ENCODE measurements around the gene FLYWCH2. TPM values are rescaled to one million over a fixed set of nuclear protein-coding genes. Genes with fewer than 3 reads are reported as not detected.
A peak's percentile ranks its signal among the peaks of the same experiment; 100 is the strongest.

The FLYWCH2 gene
- total RNA-seq, 2 donors from 2014 or later = 26.4 to 29.1 TPM

DNA sequence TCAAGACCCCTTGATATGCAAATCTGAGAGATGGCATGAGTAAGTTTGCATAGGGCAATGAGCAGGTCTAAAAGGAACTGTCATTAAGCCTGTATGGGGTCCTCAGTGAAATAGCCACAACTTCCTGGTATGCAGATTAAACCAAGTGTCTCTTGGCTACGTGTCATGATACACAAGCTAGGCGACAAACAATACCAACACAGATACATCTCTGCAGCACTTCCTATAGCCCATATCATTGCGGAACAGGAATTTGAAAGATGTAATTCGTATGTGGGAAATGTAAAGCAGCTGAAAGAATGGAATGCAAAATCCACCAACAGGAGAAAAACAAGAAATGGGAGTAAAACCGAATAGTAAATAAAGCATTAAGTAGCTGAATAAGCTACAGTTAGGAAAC lies 37.9 kb upstream of the FLYWCH2 start:
- DNase-seq (no peak), ATAC-seq (replicated peaks in 1 of 2) (no peak)
- H3K27me3 Mint-ChIP-seq (ENCODE audit: low read depth) = peaks cover 10% of the 10 kb centered on the region
- no peak overlapping the region for H3K4me3 Mint-ChIP-seq
- H3K9me3 Mint-ChIP-seq = peaks cover 0 to 2% of the 10 kb centered on the region in 2 donors
- H3K36me3 Mint-ChIP-seq (ENCODE audit: insufficient read depth in 2 of 2) = peaks cover 2% of the 10 kb centered on the region in 2 donors
- no peak overlapping the region for H3K27ac Mint-ChIP-seq
- H3K4me1 Mint-ChIP-seq (ENCODE audit: low read depth) = peaks cover 34% of the 10 kb centered on the region

DNA sequence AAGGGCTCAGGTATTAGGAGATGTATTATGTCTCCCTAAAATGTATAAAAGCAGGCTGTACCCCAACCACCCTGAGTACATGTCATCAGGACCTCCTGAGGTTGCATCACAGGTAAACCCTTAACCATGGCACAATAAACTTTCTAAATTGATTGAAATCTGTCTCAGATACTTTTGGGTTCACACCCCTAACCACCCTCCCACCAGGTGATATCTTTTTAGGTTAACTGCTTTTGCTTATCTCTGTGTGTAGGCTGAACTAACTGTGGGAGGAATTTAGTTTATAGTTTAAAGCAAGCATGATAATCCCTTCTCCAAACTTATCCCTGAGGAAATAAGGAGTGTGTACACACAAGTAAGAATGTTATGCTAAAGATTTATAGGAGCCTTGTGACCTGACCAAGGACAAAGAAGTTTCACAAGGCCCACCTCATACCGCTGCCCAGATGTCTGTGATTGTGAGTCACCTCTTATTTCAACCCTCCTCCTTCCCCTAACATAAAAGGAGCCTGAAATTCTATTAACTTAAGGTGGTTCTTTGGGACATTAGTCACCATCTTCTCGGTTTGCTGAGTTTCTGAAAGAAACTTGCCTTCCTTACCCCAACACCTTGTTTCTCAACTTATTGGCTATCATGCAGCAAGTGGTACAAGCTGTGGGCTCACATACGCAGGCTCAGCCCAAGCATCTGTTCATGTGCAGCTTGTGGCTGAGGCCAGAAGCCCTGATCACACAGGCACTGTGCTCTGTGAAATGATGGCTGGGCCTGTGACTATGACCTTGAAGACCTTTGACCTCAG lies 36.3 kb upstream of the FLYWCH2 start:
- Mint-ChIP-seq H3K4me3 (peak overlapping the region; percentile 5 to 6), H3K27me3 (ENCODE audit: low read depth) (peaks cover 10% of the 10 kb centered on the region), H3K4me1 (ENCODE audit: low read depth) (peaks cover 28% of the 10 kb centered on the region), H3K36me3 (ENCODE audit: insufficient read depth in 2 of 2) (peaks cover 2% of the 10 kb centered on the region in 2 donors), H3K9me3 (peaks cover 0 to 2% of the 10 kb centered on the region in 2 donors), H3K27ac (no peak overlapping the region)
- DNase-seq (peak in 1 of 2 donors; percentile 29), ATAC-seq (replicated peaks in 1 of 2) (peak; percentile 76 to 81)

DNA sequence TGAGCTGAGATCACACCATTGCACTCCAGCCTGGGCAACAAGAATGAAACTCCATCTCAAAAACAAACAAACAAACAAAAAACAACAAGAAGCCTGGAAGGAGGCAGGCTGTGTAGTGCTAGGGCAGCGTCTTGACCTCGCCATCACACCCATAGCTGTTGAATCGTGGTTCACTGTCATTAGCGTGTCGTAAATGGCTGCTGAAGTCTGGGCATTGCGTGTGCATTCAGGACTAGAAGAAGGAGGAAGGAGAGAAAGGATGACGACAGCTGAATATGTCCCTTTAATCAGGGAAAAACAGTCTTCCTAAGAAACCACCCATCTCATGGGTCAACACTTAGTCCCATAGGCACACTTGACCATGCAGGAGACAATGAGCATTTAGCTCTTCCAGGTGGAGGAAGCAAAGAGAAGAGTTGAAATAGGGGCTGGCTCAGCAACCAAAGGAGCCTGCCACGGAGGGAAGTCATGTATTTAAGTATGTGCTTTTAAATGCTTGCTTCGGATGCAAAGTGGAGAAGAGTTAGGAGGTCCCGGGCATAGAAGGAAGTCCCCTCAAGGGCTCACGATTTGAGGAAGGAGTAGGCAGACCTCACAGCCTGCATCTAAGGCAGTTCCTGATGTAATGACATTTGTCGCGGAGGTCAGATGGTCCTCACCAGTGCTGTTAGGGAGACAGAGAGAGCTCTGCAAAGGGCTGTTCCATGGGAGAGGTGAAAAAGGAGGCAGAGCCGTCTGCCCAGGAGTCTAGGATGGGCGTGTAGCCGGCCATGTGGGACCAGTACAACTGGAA lies 33.9 kb upstream of the FLYWCH2 start:
- DNase-seq (no peak), ATAC-seq (replicated peaks in 1 of 2) (no peak)
- no peaks in the 10 kb centered on the region for H3K9me3 Mint-ChIP-seq
- H3K27ac Mint-ChIP-seq = no peak overlapping the region
- peaks cover 10% of the 10 kb centered on the region for H3K27me3 Mint-ChIP-seq (ENCODE audit: low read depth)
- peaks cover 0 to 2% of the 10 kb centered on the region in 2 donors for H3K36me3 Mint-ChIP-seq (ENCODE audit: insufficient read depth in 2 of 2)
- no peak overlapping the region for H3K4me3 Mint-ChIP-seq
- H3K4me1 Mint-ChIP-seq (ENCODE audit: low read depth) = peaks cover 19% of the 10 kb centered on the region

DNA sequence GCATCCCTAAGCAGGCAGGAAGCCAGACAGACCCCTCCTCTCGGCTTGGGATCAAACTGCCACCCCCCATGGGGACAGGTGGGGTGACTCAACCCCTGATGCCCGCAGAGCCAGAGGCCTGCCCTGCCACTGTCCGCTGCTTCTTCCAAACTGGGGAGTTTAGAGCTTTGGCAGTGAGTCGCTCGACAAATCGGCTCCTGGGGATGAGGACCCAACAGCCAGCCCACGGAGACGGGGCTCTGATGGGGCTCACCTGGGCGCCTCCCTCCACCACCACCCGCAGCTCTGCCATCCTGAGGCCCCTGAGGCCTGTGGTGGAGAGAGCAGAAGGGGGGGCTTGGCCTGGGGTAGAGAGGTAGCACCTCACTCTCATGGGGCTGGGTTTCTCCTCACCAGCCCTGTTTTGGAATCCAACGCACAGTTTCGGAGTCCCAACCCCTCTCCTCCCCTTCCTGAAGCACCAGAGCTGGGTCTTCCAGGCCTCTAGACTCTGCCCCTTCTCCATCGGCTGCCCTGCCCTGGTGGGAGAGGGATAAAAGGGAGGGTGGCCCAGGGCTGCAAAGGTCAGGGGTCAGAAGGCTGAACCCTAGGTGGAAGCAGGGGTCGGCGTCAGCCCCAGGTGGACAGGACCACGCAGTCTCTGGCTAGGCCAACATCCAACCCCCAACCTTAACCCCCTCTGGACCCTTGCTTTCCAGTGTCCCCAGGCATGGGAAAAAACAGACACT lies 30.8 kb upstream of the FLYWCH2 start:
- Mint-ChIP-seq H3K27ac (no peak overlapping the region), H3K9me3 (peaks cover 4 to 7% of the 10 kb centered on the region in 2 donors)

DNA sequence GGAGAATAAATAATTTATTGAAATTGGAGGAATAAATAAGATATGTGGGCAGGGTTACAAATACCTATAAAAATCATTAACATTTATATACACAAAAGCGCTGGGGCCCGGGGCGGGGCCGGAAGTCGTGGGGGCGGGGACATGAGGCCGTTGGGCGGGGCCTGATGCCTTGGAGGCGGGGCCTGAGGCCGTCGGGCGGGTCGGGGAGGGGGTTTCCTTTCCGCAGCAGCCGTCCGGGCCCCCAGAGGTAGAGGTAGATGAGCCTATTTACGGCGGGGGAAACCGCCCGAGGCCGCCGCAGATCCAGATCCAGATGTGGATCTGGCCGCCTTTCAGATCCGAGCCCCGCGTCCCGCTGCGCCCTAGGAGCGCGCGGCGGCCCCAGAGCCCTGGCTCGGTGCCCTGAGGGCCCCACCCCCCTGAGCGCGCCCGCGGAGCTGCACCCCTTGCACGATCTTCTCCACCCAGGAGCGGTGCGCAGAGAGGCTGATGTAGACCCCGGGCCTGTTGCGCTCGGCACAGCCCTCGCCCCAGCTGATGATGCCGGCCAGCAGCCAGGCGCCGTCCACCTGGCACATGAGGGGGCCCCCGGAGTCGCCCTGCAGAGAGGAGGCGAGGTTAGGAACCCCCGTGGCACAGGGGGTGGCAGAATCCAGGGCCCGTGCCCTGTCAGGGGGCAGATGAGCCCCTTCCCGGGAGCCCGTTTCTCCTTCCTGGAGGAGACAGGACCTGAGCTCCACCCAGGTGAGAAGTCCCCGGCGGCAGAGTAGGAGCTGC lies 30.1 kb upstream of the FLYWCH2 start:
- H3K27ac Mint-ChIP-seq = no peak overlapping the region
- H3K4me3 Mint-ChIP-seq = no peak overlapping the region
- DNase-seq (no peak), ATAC-seq (replicated peaks in 1 of 2) (no peak)
- H3K36me3 Mint-ChIP-seq (ENCODE audit: insufficient read depth in 2 of 2) = peaks cover 8 to 9% of the 10 kb centered on the region in 2 donors
- H3K9me3 Mint-ChIP-seq = peaks cover 4 to 7% of the 10 kb centered on the region in 2 donors
- peaks cover 21% of the 10 kb centered on the region for H3K27me3 Mint-ChIP-seq (ENCODE audit: low read depth)
- peaks cover 6% of the 10 kb centered on the region for H3K4me1 Mint-ChIP-seq (ENCODE audit: low read depth)

More for the DNA sequence above, 30.8 kb upstream of the FLYWCH2 start:
- no peak overlapping the region for H3K4me3 Mint-ChIP-seq
- ATAC-seq (replicated peaks in 1 of 2) = no peak
- no peak for DNase-seq
- peaks cover 15% of the 10 kb centered on the region for H3K27me3 Mint-ChIP-seq (ENCODE audit: low read depth)
- H3K36me3 Mint-ChIP-seq (ENCODE audit: insufficient read depth in 2 of 2) = peaks cover 8 to 9% of the 10 kb centered on the region in 2 donors
- H3K4me1 Mint-ChIP-seq (ENCODE audit: low read depth) = peaks cover 2% of the 10 kb centered on the region

DNA sequence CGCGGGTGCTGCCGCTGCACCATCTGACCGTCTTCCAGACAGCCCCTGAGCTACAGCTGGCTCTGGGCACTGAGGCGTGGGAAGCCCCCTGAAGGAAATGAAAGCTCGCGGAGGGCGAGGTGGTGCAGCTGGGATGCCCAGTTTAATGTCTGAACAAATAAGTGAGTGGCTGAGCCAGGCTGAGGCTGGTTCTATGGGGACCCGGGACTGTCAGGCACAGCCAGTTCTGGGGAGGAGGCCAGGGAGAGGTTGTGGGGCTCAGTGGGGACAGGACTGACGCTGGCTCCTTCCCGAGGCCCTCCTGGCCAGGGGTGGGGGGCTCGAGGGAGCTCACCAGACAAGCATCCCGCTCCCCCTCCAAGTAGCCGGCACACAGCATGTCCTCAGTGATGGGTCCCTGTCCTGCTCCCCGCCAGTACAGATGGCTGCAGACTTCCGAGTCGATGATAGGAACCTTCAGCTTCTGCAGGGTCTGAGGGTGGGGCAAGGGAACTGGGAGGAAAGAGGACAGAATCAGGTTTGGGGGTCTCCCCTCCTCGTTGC lies 29.4 kb upstream of the FLYWCH2 start:
- no peak overlapping the region for H3K4me3 Mint-ChIP-seq
- peaks cover 11% of the 10 kb centered on the region for H3K4me1 Mint-ChIP-seq (ENCODE audit: low read depth)
- H3K27ac Mint-ChIP-seq = no peak overlapping the region
- no peak for DNase-seq
- peaks cover 8 to 9% of the 10 kb centered on the region in 2 donors for H3K36me3 Mint-ChIP-seq (ENCODE audit: insufficient read depth in 2 of 2)
- peaks cover 4 to 7% of the 10 kb centered on the region in 2 donors for H3K9me3 Mint-ChIP-seq
- no peak for ATAC-seq (replicated peaks in 1 of 2)
- peaks cover 22% of the 10 kb centered on the region for H3K27me3 Mint-ChIP-seq (ENCODE audit: low read depth)

DNA sequence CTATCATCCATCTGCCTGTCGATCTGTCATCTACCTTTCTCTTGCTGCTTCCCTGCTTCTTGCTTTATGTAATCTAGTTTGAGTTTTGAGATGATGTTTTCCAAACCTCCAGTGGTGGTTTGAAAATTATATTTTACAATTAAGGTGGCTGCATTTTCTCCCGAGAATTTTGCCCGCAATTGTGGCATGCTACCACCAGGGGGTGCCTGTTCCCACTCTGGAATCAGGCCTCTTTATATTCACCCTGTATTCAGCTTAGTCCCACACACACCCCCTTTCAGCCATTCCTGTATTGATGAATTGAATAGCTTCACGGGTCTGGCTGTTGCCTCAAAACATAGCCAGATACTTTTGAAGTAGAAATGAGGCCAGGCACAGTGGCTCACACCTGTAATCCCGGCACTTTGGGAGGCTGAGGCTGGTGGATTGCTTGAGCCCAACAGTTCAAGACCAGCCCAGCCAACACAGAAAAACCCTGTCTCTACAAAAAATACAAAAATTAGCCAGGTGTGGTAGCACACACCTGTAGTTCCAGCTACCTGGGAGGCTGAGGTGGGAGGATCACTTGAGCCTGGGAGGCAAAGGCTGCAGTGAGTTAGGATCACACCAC lies 28.2 kb upstream of the FLYWCH2 start:
- peaks cover 11% of the 10 kb centered on the region for H3K4me1 Mint-ChIP-seq (ENCODE audit: low read depth)
- no peak for DNase-seq
- peaks cover 4 to 7% of the 10 kb centered on the region in 2 donors for H3K9me3 Mint-ChIP-seq
- peaks cover 12% of the 10 kb centered on the region for H3K27me3 Mint-ChIP-seq (ENCODE audit: low read depth)
- ATAC-seq (replicated peaks in 1 of 2) = no peak
- no peak overlapping the region for H3K27ac Mint-ChIP-seq
- H3K36me3 Mint-ChIP-seq (ENCODE audit: insufficient read depth in 2 of 2) = peaks cover 8 to 9% of the 10 kb centered on the region in 2 donors
- no peak overlapping the region for H3K4me3 Mint-ChIP-seq

DNA sequence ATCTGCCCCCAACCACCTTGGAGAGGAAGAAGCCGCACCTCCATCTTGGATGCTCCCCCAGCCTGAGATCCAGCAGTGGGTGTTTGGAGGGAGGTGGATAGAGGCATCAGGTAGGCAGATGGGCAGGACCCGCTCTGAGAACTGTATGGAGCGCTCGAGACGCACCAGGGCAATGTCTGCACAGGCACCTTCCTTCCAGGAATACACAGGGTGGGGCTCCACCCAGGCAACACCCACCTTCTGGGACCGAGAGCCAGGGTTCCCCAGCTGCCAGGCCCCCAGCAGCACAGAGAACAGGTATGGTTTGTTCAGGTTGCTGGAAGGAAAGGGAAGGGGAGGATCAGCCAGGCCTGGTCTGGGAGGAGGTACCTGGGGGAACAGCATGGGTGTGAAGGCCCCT lies 27.5 kb upstream of the FLYWCH2 start:
- no peak overlapping the region for H3K4me3 Mint-ChIP-seq
- H3K9me3 Mint-ChIP-seq = peaks cover 4 to 7% of the 10 kb centered on the region in 2 donors
- ATAC-seq (replicated peaks in 1 of 2) (no peak), DNase-seq (no peak)
- no peak overlapping the region for H3K27ac Mint-ChIP-seq
- H3K27me3 Mint-ChIP-seq (ENCODE audit: low read depth) = peaks cover 18% of the 10 kb centered on the region
- peaks cover 8 to 10% of the 10 kb centered on the region in 2 donors for H3K36me3 Mint-ChIP-seq (ENCODE audit: insufficient read depth in 2 of 2)
- H3K4me1 Mint-ChIP-seq (ENCODE audit: low read depth) = peaks cover 11% of the 10 kb centered on the region

DNA sequence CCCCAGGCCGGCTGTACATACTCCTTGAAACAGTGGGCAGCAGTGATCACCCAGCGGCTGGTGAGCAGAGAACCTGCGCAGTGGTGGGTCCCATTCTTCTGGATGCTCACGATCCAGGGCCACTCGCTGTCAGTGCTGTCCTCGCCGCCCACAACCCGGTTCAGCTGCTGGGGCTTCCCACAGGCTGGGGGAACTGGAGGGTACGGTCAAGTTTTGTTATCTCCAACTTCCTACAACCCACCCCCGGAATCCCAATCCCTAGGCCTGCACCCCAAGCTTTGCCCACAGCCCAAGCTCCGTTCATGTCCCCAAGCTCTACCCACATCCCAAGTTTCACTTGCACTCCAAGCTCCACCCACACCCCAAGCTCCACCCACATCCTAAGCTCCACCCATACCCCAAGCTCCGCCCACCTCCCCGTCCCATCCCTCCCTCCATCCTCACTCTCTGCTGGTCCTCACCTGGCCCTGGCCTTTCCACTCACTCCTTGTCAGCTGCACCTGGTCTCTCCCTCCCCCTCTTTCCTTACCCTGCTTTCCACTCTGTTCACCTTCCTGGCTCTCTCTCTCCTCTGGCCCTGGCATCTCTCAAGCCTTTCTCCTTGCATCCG lies 26.8 kb upstream of the FLYWCH2 start:
- Mint-ChIP-seq H3K4me3 (peak overlapping the region; percentile 17 to 34), H3K4me1 (ENCODE audit: low read depth) (peaks cover 11% of the 10 kb centered on the region), H3K27me3 (ENCODE audit: low read depth) (peaks cover 19% of the 10 kb centered on the region), H3K9me3 (peaks cover 4 to 7% of the 10 kb centered on the region in 2 donors), H3K36me3 (ENCODE audit: insufficient read depth in 2 of 2) (peaks cover 8 to 10% of the 10 kb centered on the region in 2 donors), H3K27ac (no peak overlapping the region)
- DNase-seq = no peak
- ATAC-seq (replicated peaks in 1 of 2) = no peak

DNA sequence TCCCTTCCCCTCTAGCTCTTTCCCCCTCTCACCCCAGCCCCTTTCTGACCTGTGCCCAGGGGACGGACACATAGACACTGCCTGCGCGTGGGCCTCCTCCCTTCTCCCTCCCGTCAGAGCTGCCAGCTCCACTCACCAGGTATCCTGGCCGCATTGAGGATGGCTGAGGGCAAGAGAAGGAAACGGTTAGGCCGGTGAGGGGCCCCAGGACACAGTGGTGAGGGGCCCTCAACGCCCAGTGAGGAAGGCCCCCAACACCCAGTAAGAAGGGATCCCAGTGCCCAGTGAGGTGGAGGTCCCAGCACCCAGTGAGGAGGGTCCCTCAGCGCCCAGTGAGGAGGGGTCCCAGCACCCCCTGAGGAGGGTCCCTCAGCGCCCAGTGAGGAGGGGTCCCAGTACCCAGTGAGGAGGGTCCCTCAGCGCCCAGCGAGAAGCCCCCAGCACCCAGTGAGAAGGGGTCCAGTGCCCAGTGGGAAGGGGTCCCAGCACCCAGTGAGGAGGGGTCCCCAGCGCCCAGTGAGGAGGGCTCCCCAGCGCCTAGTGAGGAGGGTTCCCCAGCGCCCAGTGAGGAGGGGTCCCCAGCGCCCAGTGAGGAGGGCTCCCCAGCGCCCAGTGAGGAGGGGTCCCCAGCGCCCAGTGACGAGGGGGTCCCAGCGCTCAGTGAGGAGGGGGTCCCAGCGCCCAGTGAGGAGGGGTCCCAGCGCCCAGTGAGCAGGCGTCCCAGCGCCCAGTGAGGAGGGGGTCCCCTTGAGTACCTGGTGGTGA lies 26.1 kb upstream of the FLYWCH2 start:
- Mint-ChIP-seq H3K27ac (no peak overlapping the region), H3K4me3 (peak overlapping the region; percentile 17 to 34), H3K27me3 (ENCODE audit: low read depth) (peaks cover 19% of the 10 kb centered on the region), H3K4me1 (ENCODE audit: low read depth) (peaks cover 11% of the 10 kb centered on the region), H3K36me3 (ENCODE audit: insufficient read depth in 2 of 2) (peaks cover 8 to 10% of the 10 kb centered on the region in 2 donors), H3K9me3 (peaks cover 4 to 7% of the 10 kb centered on the region in 2 donors)
- no peak for DNase-seq
- ATAC-seq (replicated peaks in 1 of 2) = no peak

Measured in activated T-cell treated with anti-CD3 and anti-CD28 coated beads, Interleukin-2, amount 50 U/mL, for 72 hours (primary cell).